CD4-positive, alpha-beta T cell treated with Interleukin-4 for 4 hours (primary cell): ENCODE data around the gene TENM4.
"Not testable (repeated sequence)": the region's sequence is repeated elsewhere in the genome, so short reads cannot be mapped to it uniquely, and the experiment has no call there.

ENCODE experiments used
- DNase-seq: peaks from one replicate; pipeline ENCODE4 v3.0.0-alpha.2; 2020

Gene TENM4

DNA sequence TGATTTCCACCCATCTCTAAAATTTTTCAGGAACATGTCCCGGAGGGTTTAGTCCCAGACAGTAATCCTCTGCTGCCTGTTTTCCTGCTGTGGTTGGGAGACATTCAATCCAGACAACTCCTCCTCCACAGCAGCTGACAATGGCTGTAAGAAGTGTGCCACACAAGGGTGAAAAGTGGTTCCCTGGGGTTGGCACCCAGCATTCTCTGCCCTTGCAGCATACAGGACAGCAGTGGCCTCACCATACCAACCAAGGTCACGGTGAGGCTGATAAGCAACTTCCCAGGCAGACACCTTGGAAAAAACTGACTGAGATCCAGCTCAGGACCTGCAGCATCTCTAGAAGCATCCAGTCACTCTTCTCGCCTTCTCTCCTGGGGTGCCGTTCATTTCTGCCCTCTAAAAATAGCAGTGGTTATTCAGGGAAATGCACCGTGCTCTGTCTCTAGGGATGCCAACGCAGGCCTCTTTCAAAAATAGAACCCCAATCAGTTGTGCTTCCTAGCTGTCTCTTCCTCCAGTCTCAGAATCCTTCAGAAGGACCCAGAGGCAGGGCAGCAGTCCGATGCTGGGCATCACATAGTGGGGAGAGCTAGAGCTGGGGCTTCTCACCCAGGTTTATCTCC lies 241.0 kb downstream of the TENM4 start:
- no peak for DNase-seq

DNA sequence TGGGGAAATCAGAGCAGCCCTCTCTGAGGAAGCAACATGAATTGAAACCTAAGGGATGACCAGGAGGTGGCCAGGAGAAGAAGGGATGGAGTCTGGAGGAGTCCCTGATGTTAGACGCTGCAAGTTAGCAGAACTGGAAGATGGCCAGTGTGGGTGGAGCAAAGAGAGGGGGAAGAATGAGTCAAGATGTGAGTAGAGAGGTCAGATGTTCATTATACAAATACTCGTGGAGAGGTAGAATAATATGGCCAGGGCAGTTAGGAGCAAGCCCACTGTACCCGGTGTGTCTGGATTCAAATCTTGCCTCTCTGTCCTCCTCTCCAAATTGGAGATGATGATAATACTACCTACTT lies 242.0 kb downstream of the TENM4 start:
- no peak for DNase-seq

DNA sequence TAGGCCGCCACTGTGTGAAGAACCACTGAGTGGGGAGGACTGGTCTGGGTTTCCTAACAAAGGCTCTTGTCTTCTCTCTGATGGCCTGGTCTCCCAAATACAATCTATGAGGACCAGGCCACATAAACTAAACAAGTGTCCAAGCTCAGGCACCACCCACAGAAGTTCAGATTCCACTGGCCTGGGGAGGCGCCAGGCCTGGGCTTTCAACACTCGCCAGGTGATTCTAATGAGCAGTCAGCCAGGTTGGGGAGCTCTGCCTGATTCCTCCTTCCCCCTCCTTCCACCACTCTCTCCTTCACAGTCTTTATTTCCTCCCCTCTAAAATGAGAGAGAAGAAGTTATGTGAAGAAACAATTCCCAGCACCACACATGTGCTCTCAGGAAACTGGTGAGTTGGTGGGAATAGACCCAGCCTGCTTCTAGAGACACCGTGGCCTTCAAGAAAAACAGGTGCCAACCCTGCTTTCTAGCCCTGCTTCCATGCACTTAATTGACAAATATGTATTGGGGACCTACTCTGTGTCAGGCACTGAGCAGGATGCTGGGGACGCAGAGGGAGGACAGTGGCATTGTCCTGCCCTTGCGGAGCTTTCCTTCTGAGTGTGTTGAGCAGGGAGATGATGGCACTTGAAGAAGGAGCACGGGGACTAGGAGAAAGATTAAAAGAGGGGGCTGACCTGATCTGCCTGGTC lies 242.5 kb downstream of the TENM4 start:
- DNase-seq = no peak

DNA sequence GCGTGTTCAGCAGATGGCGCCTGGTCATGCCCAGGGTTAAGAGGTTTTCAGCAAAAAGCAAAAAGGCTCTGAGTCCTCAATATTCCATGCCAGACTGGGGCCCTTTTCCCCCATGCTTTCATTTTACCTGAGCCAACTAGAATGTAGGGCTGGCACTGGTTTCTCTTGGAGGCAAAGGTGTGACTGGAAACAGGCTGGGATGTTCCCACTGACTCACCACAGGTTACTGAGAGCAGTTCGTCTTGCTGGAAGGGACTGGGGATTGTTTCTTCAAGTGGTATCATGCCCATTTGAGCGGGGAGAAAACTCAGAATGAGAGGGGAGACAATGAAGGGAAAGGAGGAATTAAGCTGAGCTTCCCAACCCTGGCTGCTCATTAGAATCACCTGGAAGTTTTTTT lies 243.9 kb downstream of the TENM4 start:
- DNase-seq = no peak

DNA sequence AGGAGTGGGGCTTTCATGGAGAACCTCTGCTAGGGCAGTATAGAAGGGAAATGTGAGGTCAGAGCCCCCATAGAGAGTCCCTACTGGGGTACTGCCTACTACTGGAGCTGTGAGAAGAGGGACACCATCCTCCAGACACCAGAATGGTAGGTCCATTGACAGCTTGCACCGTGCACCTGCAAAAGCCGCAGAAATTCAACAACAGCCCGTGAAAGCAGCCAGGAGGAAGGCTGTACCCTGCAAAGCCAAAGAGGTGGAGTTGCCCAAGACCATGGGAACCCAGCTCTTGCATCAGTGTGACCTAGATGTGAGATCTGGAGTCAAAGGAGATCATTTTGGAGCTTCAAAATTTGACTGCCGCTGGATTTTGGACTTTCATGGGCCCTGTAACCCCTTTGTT lies 245.6 kb downstream of the TENM4 start:
- DNase-seq = no peak

DNA sequence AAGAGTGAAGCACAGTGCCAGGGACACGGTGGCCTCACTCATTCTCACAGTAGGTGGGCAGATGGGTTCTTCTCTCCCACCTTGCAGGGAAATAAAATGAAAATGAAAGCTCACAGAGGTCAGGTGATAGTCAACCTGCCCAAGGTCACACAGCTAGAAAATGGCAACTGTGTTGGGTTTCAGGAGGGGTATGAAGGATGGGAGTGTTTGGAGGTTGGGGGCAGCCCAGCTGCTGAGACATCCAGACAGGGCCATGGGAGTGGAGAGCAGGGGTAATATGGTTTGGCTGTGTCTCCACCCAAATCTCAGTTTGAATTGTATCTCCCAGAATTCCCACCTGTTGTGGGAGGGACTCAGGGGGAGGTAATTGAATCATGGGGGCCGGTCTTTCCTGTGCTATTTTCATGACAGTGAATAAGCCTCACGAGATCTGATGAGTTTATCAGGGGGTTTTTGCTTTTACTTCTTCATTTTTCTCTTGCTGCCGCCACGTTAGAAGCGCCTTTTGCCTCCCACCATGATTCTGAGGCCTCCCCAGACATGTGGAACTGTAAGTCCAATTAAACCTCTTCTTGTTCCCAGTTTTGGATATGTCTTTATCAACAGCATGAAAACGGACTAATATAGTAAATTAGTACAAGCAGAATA lies 247.0 kb downstream of the TENM4 start:
- no peak for DNase-seq

DNA sequence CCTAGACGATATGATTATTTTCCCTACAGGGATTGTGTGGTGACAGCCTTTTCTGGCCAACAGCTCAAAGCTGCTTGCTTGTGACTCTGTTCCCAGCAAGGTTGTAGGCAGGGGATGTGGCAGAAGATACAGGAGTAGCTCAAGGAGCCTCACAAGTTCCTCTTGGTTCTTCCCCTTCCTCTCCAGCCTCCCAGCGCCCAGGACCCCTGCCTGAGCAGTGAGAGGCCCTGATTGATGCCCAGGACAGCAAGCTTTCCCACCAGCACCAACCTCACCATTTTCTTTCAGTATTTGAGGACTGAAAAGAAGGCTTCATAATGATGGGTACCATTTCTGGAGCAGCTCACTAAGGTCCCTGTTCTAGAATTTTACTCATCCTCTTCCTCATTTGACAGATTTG lies 248.0 kb downstream of the TENM4 start:
- no peak for DNase-seq

DNA sequence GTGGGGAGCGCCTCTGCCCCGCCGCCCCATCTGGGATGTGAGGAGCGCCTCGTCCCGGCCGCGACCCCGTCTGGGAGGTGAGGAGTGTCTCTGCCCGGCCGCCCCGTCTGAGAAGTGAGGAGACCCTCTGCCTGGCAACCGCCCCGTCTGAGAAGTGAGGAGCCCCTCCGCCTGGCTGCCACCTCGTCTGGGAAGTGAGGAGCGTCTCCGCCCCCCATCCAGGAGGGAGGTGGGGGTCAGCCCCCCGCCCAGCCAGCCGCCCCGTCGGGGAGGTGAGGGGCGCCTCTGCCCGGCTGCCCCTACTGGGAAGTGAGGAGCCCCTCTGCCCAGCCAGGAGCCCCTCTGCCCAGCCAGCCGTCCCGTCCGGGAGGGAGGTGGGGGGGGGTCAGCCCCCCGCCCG lies 249.1 kb downstream of the TENM4 start:
- DNase-seq = not testable (repeated sequence)

DNA sequence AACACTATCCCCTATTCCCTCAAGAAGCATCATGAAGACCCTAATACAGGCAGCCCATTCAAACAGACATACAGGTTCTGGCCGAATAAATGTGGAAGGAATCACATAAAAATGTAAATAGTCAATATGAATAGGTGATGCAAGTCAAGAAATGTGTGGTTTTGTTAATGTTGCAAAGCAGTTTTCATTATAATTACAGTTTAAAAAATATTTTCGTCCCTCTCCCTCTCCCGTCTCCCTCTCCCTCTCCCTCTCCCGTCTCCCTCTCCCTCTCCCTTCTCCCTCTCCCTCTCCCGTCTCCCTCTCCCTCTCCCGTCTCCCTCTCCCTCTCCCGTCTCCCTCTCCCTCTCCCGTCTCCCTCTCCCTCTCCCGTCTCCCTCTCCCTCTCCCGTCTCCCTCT lies 250.3 kb downstream of the TENM4 start:
- not testable (repeated sequence) for DNase-seq

DNA sequence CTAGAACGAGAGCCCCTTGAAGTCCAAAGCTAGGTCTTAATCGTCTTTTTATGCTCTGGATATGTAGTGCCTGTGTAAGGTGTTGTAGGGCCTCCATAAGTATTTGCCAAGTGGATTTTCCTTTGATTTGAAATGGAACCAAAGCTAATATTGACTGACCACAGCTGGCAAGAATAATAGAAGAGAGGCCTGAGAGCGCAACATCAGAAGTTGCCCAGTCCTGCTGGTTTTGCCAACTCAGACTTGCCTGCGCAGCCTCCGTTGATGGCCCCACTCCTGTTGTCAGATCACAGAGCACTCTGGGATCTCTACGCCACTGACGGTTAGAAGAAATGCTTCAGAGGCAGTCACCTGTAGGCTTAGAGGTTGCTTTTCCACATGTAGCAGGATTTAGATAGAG lies 251.2 kb downstream of the TENM4 start:
- no peak for DNase-seq

DNA sequence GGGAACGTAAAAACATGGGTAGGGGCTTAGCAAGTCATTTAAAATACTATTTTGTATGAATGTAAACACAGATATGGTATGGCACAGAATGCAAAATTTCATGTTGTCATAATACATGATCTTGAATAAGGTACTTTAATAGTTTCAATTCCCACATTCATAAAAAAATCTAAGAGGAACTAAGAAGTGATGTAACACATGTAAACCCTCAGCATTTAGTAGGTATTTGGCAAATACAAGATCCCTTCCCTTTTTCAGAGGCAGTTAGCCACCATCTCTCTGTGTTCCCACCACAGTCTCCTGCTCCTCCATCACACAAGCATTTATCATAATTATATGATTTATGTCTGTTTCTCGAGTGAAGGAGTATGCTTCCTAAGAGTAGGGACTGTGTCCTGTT lies 251.8 kb downstream of the TENM4 start:
- no peak for DNase-seq

DNA sequence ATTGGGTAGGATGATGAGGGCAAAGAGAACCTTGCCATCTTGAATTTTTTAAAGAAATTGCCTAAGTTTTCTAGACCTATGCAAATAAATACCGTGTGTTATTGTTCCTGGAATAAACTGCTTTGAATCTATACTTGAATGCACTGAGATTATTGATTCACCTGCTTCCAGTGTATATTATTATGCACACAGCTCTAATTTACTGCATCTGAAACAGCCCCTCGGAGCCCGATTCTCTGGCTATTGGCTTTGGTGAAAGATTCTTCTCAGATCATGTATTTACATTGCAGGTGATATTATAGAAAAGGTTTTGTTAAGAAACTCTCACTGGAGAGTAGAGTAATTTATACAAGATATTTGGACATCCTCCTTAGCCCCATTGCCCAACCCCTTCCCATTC lies 254.2 kb downstream of the TENM4 start:
- DNase-seq = no peak

DNA sequence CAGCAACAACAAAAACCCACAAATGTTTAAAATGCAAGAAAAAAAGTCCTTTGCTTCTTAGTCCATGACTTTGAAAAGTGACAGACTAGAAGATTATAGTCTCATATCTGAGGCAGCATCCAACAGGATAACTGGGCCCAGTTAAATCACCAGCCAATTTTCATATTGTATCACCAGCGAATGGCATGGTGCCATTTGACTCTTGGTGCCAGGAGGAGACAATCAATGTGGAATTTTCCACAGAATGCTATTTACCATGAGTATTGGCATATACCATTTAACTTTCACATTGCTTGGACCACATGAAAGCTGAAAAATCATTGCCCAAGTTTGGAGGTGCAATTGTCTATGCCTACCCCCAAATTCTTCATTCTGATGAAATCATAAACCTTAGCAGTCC lies 255.5 kb downstream of the TENM4 start:
- DNase-seq = no peak

DNA sequence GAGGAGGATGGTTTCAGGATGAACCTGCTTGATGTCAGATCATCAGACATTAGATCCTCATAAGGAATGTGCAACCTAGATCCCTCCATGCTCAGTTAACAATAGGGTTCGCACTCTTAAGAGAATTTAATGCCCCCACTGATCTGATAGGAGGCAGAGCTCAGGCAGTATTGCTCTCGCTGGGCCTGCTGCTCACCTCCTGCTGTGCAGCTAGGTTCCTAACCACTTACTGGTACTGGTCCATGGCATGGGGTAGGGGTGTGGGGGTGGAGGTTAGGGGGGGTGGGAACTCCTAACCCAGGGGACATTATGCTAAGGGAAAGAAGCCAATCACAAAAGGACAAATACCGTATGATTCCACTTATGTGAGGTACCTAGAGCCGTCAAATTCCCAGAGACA lies 256.5 kb downstream of the TENM4 start:
- DNase-seq = no peak

DNA sequence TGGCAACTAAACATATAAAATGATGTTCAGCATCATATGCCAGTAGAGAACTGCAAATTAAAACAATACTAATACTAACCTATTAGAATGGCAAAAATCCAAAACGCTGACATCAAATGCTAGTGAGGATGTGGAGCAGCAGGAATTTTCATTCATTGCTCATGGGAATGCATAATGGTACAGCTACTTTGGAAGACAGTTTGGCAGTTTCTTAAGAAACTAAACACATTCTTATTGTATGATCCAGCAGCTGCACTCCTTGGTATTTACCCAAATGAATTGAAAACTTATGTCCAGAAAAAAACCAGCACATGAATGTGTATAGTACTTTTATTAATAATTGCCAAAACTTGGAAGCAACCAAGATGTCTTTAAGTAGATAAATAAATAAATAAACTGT lies 258.0 kb downstream of the TENM4 start:
- no peak for DNase-seq

DNA sequence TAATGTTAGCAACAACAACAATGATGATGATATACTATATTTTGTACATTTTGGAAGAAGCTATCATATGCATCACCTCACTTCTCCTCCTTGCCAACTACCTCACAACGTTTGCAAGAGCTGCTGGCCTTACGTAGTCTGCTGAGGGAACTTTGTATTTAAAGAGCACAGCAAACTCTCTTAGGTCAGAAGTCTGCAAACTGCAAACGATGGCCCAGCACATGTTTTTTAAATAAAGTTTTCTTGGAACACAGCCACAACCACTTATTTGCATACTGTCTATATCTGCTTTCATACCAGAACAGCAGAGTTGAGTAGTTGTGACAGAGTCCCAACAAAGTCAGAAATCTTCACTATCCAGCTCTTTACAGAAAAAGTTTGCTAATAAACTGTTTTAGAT lies 261.7 kb downstream of the TENM4 start:
- DNase-seq = no peak

DNA sequence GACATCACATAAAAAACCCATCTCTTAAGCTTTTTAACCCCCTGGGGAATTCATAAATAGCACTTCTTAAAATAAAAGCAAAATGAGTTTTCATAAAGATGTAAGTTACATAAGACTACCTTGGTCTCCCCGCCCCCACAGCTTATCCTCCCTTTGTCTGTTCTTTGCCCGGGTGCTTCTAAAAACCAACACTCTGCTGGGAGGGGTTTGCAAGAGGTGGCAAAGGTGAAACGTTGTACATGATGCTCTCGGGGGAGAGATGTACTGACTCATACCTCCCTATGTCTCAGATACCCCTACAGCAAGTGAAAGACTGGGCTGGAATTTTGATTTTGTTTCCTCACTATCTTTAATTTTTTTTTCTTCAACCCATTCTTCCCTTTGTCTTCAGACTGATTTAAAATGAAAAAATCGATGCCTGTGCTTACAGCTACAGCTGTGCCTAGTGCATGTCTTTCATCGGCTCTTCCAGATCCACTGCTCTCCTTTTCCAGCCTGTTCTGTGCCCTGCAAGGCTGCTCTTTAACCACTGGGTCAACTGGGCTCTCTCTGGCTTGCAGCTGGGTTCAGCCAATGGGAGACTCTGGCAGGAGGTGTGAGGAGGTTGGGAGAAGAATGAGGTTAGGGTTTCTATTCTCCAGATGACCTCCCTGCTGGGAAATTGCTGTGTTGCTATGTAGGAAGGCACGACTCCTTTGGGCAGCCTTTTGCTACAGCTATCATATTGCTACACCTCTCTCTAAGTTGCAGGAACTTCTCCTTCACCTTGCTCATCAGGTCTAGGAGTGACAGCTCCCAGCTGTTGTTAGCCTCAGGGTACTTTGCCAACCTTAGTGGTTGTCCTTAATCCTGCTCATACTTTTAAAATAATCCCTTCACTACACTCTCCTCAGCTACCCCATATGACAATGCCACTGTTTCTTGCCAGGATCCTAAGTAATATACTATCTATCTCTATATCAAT lies 266.5 kb downstream of the TENM4 start:
- no peak for DNase-seq

DNA sequence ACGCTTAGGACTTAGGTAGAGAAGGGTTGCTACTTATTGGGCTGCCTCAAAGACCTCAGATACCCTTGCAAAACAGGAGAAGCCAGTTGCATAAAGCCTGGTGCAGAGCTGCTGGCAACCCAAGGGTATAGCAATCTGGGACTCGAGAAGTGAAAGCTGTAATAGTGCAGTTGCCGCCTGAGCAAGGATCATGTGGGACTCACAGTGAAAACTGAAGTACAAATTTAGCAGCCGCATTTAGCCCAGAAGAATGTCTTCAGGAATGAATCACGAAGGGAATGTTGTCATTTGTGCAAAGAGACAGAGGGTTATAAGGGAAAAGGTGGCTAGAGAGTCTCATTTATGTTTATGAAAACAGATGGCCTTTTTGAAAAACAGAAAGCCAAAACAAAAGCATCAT lies 267.2 kb downstream of the TENM4 start:
- no peak for DNase-seq

DNA sequence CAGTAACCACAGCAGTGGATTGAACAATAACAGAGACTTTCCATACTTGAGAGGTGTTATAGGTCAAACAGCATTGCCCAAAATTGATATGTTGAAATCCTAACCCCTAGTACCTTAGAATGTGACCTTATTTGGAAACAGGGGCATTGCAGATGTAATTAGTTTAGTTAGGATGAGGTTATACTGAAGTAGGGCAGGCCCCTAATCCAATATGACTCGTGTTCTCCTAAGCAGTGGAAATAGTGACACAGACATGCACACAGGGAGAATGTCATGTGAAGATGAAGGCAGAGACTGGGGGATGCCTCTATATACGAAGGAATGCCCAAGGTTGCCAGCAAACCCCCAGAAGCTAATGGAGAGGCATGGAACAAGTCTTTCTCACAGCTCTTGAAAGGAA lies 270.5 kb downstream of the TENM4 start:
- no peak for DNase-seq

DNA sequence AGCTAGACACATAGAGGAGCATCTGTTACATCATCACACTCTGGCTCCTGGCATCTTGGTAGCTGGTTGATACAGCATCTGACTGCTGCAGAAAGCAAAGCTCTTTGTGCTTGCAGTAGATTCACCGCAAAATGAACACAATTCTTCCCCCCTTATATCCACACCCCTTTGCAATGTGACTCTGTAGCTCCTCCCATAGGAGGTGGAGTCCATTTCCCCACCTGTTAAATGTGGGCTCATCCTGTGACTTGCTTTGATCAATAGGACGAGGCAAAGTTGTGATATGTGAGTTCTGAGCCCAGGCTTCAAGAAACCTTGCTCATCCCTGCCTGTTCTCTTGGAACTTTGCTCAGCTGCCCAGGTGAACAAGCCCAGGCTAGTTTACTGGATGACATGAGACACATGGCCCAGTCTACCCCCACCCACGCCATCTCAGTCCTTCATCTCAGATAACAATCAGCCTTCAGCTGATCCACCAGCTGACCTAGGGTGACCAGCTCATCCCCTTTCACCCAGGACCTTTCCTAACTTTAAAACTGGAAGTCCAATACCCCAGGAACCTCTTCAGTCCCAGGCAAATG lies 272.2 kb downstream of the TENM4 start:
- DNase-seq = no peak

DNA sequence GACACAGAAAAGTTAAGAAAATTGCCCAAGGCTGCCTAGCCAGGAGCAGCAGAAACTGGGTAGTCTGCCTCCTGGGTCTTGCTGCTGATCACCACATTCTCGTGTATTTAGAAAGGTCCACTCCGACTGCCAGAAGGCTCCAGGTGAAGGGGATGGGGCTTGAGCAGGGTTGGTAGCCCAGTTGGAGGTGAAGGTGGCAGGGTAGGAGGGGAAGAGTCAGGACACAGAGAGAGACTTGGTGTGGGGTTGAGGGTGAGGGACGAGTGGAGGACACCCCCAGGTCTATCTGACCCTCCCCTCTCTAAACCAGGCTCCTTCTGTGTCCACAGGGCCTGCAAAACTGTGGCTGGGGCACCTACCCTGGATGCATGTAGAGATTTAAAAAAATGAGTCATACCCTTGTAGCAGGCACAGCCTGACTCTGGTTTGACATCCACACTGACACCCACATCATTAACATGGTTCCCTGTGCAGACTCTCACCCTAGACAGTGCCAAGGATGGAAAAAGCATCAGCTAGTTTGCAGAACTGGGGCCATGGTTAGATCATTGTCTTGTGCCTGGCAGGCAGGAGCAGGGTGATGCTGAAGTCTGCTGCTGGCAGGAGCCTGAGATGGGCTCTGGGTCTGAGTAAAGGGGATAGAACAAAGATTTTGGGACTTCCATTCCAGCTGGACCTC lies 273.2 kb downstream of the TENM4 start:
- no peak for DNase-seq

DNA sequence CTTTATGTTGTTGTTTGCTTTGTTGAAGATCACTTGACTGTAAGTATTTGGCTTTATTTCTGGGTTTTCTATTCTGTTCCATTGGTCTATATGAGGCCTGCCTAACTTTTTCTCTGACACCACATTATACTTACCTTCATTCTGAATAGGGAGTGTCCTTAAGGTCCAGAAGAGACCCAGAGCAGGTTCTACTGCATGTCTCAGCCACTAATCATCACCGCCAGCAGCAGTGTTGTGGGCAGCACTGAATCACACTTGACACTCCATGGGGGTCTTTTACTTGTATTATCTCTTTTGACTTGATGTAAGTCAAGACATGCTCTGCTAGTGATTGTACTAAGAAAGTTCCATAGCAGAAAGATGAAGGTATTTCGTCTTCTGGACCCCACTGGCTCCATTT lies 274.9 kb downstream of the TENM4 start:
- DNase-seq = no peak
